ENCODE data around the gene ERF.

The ERF gene

GRCh38 chr19:42286349-42287016, 31.6 kb upstream of the ERF start:
- no peak for DNase-seq

GRCh38 chr19:42285988-42286348, 31.0 kb upstream of the ERF start:
- no peak for DNase-seq

GRCh38 chr19:42285541-42285941, 30.6 kb upstream of the ERF start:
- DNase-seq, result no peak

- no peak for DNase-seq
Measured at GRCh38 chr19:42284591-42285341, 29.8 kb upstream of the ERF start.

GRCh38 chr19:42284066-42284501, 29.2 kb upstream of the ERF start:
- DNase-seq, result peak; percentile 91

GRCh38 chr19:42283188-42284065, 28.5 kb upstream of the ERF start:
- peak; percentile 97 for DNase-seq

- DNase-seq, result no peak
Measured at GRCh38 chr19:42282819-42283187, 27.9 kb upstream of the ERF start.

GRCh38 chr19:42281827-42282762, 27.2 kb upstream of the ERF start:
- DNase-seq, result no peak

- DNase-seq, result peak; percentile 44
Measured at GRCh38 chr19:42281146-42281826, 26.4 kb upstream of the ERF start.

- no peak for DNase-seq
Measured at GRCh38 chr19:42280815-42281145, 25.9 kb upstream of the ERF start.

- peak; percentile 92 for DNase-seq
Measured at GRCh38 chr19:42279902-42280814, 25.2 kb upstream of the ERF start.

- DNase-seq, result no peak
Measured at GRCh38 chr19:42279155-42279901, 24.4 kb upstream of the ERF start.

- no peak for DNase-seq
Measured at GRCh38 chr19:42278452-42279154, 23.7 kb upstream of the ERF start.

GRCh38 chr19:42277821-42278451, 23.0 kb upstream of the ERF start:
- no peak for DNase-seq

GRCh38 chr19:42276821-42277220, 21.9 kb upstream of the ERF start:
- DNase-seq, result no peak

GRCh38 chr19:42276284-42276683, 21.4 kb upstream of the ERF start:
- no peak for DNase-seq

GRCh38 chr19:42275517-42275916, 20.6 kb upstream of the ERF start:
- no peak for DNase-seq

- DNase-seq, result no peak
Measured at GRCh38 chr19:42275103-42275502, 20.2 kb upstream of the ERF start.

Data from CD4-positive, alpha-beta T cell treated with Interleukin-10 for 1 hour (primary cell).